Measurements from ENCODE around the gene MLF2. TPM values are rescaled to one million over a fixed set of nuclear protein-coding genes. Genes with fewer than 3 reads are reported as not detected.
A peak's percentile ranks its signal among the peaks of the same experiment; 100 is the strongest.

The MLF2 gene
- total and polyA plus RNA-seq, 9 of the 15 experiments (the other 6 are each of a cell fraction or from before 2014, with no cell fraction given) = 11.4 to 190 (median 139) TPM

GRCh38 chr12:6784296-6784695 is 31.4 kb upstream of the MLF2 start:
- Histone ChIP-seq H2AFZ (ENCODE audit: low read depth, low read length) (no peak overlapping the region), H3K9ac (ENCODE audit: insufficient read depth in 1 of 2, low read depth in 2 of 2, low read length in 2 of 2) (no peak overlapping the region), H3K36me3 (ENCODE audit: control insufficient read depth, insufficient read depth, low read length) (no peaks in the 10 kb centered on the region), H3K79me2 (ENCODE audit: control insufficient read depth, insufficient read depth, low read length) (no peaks in the 10 kb centered on the region), H4K20me1 (replicated peaks; ENCODE audit: control insufficient read depth, insufficient read depth, low read length) (no peaks in the 10 kb centered on the region), H3K4me2 (ENCODE audit: insufficient read depth, low read length) (no peak overlapping the region), H3K9me1 (ENCODE audit: control insufficient read depth, insufficient read depth, low read length) (no peaks in the 10 kb centered on the region), H3K4me1 (replicated peaks in 1 of 2; ENCODE audit: control insufficient read depth in 2 of 2, insufficient read depth in 2 of 2, low read length in 2 of 2) (peaks cover under 1 to 4% of the 10 kb centered on the region in 2 experiments; a peak in 3 of 5 replicates), H3K4me3 (no peak overlapping the region), H3K9me3 (replicated peaks; ENCODE audit: control insufficient read depth, insufficient read depth, low read depth, low read length) (no peaks in the 10 kb centered on the region), H3K27ac (ENCODE audit: extremely low read depth, low read depth, low read length) (no peak overlapping the region), H3K27me3 (ENCODE audit: control insufficient read depth in 2 of 2, insufficient read depth in 2 of 2, low read length in 2 of 2) (no peaks in the 10 kb centered on the region)
- FAIRE-seq (peak; percentile 55), DNase-seq (ENCODE audit: extremely low read depth in 1 of 4, low spot score in 3 of 4) (no peak), ATAC-seq (no peak)
- 24% methylated on average over 5 of the region's 5 CpGs for WGBS (ENCODE audit: insufficient coverage, low coverage, missing lambda C conversion rate)
- BruUV-seq (replicated peaks) = no TSS peak
- no peak for TF ChIP-seq ZBTB49 (CRISPR knock-in tag; IDR thresholded peaks at IDR 0.05; ENCODE audit: borderline replicate concordance)
- no peak for TF ChIP-seq MXI1 (IDR thresholded peaks at IDR 0.05; ENCODE audit: low read depth, low read length)
- TF ChIP-seq ZNF174 (CRISPR knock-in tag; IDR thresholded peaks at IDR 0.05) = no peak
- in situ Hi-C loops (cut with MboI) = no loop called here
- ChIA-PET CTCF (ENCODE audit: low intra/inter-chr PET ratio) (no interaction called here), POLR2A (interaction anchor here (0.6 to 1.7 kb wide), 2 partner anchors 21 to 188 kb away, joined by 3 to 4 read pairs; no protein-coding TSS in a partner anchor)
- intact Hi-C loops (cut with micrococcal nuclease) = no loop called here

All from K562 (cell line).